Stomach (tissue), 4 donors: ENCODE measurements around the gene TRMT2A.

Source experiments
- CTCF ChIP-seq, 7 experiments: fragments of 450-650 bp in 4 of 7; fragments of 200-600 bp in 3 of 7; sonication (generic) in 3 of 7; IDR thresholded peaks; one replicate each; pipeline ENCODE4 v1.5.1; 2016 to 2019; ENCODE audit warnings: antibody characterized with exemption in 7 of 7, control low read depth in 2 of 7, mild to moderate bottlenecking in 1 of 7
- POLR2A ChIP-seq, 4 donors: fragments of 450-650 bp; IDR thresholded peaks; one replicate each; pipeline ENCODE4 v1.6.1; 2016; ENCODE audit warnings: antibody characterized with exemption in 4 of 4, control low read depth in 2 of 4, mild to moderate bottlenecking in 1 of 4, moderate library complexity in 1 of 4

DNA sequence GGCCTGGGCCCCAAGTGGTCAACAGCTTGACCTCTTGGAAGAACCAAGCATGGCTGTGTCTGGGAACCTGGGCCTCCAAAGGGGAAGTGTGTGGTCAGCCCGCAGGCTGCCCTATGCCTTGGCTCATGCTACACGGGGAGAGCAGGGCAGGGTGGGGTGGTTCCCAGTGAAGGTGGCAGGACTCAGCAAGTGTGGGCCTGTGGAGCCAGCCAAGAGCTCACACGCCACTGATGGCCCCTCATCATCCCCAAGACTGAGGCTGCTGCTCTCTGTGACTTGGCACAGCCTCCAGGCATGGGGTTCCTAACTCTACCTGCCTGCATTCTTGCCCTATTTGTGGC is 52.9 kb downstream of the TRMT2A start:
- TF ChIP-seq CTCF (IDR thresholded peaks at IDR 0.05) (no peak), POLR2A (IDR thresholded peaks at IDR 0.05) (no peak)
